HEK293T (cell line): Measurements from ENCODE around the gene NHEJ1.

Source experiments
- CTCF ChIA-PET: fragments of 350-600 bp; formaldehyde crosslinking; extraction: SDS; loops from one replicate; lab custom pipeline; 2021; ENCODE audit warnings: antibody characterized with exemption, inconsistent platforms; lab: Yijun Ruan, JAX
- POLR2A ChIA-PET: fragments of 350-600 bp; formaldehyde crosslinking; extraction: SDS; loops from one replicate; lab custom pipeline; 2020; ENCODE audit warnings: antibody characterized with exemption, inconsistent platforms; lab: Yijun Ruan, JAX
- DNase-seq: peaks from one replicate; pipeline ENCODE4 v3.0.0; 2012; ENCODE audit warnings: mixed read lengths; ENCODE audit errors: extremely low spot score
- ARNT ChIP-seq: fragments of 450-650 bp; IDR thresholded peaks from 2 replicates; pipeline ENCODE4 v1.6.1; 2017; ENCODE audit warnings: mild to moderate bottlenecking
- BHLHE40 ChIP-seq: fragments of 450-650 bp; IDR thresholded peaks from 2 replicates; pipeline ENCODE4 v1.6.1; 2016; ENCODE audit warnings: mild to moderate bottlenecking, moderate library complexity, borderline replicate concordance
- CTBP1 ChIP-seq: fragments of 450-650 bp; IDR thresholded peaks from 2 replicates; pipeline ENCODE4 v1.6.1; 2016; ENCODE audit warnings: borderline replicate concordance
- ELF4 ChIP-seq: fragments of 450-650 bp; IDR thresholded peaks from 2 replicates; pipeline ENCODE4 v1.6.1; 2017; ENCODE audit warnings: antibody characterized with exemption
- FOXA1 ChIP-seq: fragments of 450-650 bp; IDR thresholded peaks from 2 replicates; pipeline ENCODE4 v1.6.1; 2016; ENCODE audit warnings: mild to moderate bottlenecking
- FOXK2 ChIP-seq: fragments of 450-650 bp; IDR thresholded peaks from 2 replicates; pipeline ENCODE4 v1.6.1; 2016; ENCODE audit warnings: mild to moderate bottlenecking
- FOXM1 ChIP-seq: fragments of 450-650 bp; IDR thresholded peaks from 2 replicates; pipeline ENCODE4 v1.6.1; 2017; ENCODE audit warnings: mild to moderate bottlenecking, borderline replicate concordance
- HDGF ChIP-seq: fragments of 450-650 bp; IDR thresholded peaks from 2 replicates; pipeline ENCODE4 v1.6.1; 2017; ENCODE audit warnings: antibody characterized with exemption, borderline replicate concordance
- L3MBTL2 ChIP-seq: fragments of 450-650 bp; conservative IDR thresholded peaks from 2 replicates; pipeline ENCODE4 v1.6.1; 2016; ENCODE audit warnings: mild to moderate bottlenecking
- LEF1 ChIP-seq: fragments of 450-650 bp; IDR thresholded peaks from 2 replicates; pipeline ENCODE4 v1.6.1; 2017; ENCODE audit warnings: mild to moderate bottlenecking, borderline replicate concordance
- NFRKB ChIP-seq: fragments of 450-650 bp; IDR thresholded peaks from 2 replicates; pipeline ENCODE4 v1.6.1; 2016; ENCODE audit warnings: mild to moderate bottlenecking, moderate library complexity
- SP1 ChIP-seq: fragments of 450-650 bp; IDR thresholded peaks from 2 replicates; pipeline ENCODE4 v1.6.1; 2017
- SUZ12 ChIP-seq: fragments of 450-650 bp; IDR thresholded peaks from 2 replicates; pipeline ENCODE4 v1.6.1; 2016; ENCODE audit warnings: mild to moderate bottlenecking
- TARDBP ChIP-seq: fragments of 450-650 bp; IDR thresholded peaks from 2 replicates; pipeline ENCODE4 v1.6.1; 2016
- ZNF384 ChIP-seq: fragments of 450-650 bp; IDR thresholded peaks from 2 replicates; pipeline ENCODE4 v1.6.1; 2016
- TF ChIP-seq, protein P1 (sequence below): fragments of 450-650 bp; IDR thresholded peaks from 2 replicates; pipeline ENCODE4 v1.6.1; 2016

The NHEJ1 gene

DNA sequence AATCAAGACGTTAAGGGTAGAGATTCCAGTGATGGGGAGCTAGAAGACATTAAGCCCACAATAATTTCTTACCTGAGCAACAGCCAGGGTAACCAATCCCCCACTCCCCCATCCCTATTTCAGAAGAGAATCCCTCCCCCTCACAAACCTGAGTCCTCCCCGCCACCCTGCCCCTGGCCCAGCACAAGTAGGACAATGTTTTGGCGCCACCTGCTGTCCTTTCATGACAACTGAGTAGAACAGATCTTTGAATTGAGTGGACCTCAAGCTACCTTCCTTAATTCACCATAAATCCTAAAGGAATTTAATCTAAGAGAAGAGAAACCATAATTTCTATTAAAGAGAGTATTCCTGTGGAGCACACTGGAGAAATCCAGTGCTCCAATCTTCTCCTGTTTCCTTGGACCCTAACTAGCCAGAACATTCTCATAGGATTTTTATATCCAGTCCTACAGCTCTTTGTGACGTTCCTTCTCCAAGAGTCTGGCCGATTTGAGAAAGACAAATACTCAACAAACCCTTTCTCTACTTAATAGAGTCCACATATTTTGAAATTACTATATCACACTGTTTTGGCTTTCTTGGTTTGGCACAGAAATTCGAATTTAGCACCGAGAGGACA, 41.1 kb downstream of the NHEJ1 start:
- POLR2A ChIA-PET, result interaction anchor here (1.0 kb wide), 1 partner anchor 90 kb away, joined by 3 read pairs; no protein-coding TSS in a partner anchor
- TF ChIP-seq FOXM1, result no peak
- TF ChIP-seq CTBP1, result no peak
- TF ChIP-seq NFRKB, result no peak
- no peak for TF ChIP-seq SUZ12
- no peak for TF ChIP-seq BHLHE40
- no peak for TF ChIP-seq FOXA1
- no peak for TF ChIP-seq HDGF
- TF ChIP-seq ELF4, result no peak
- TF ChIP-seq, protein P1, sequence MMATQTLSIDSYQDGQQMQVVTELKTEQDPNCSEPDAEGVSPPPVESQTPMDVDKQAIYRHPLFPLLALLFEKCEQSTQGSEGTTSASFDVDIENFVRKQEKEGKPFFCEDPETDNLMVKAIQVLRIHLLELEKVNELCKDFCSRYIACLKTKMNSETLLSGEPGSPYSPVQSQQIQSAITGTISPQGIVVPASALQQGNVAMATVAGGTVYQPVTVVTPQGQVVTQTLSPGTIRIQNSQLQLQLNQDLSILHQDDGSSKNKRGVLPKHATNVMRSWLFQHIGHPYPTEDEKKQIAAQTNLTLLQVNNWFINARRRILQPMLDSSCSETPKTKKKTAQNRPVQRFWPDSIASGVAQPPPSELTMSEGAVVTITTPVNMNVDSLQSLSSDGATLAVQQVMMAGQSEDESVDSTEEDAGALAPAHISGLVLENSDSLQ, result no peak
- no peak for TF ChIP-seq LEF1
- no peak for TF ChIP-seq ZNF384
- no peak for TF ChIP-seq ARNT
- no peak for TF ChIP-seq L3MBTL2
- TF ChIP-seq TARDBP, result no peak
- TF ChIP-seq SP1, result no peak
- no peak for TF ChIP-seq FOXK2
- CTCF ChIA-PET, result interaction anchor here (0.7 to 4.1 kb wide), 16 partner anchors 8 to 111 kb away, joined by 3 to 37 read pairs (median 6); partner anchors contain the start of gene IHH
- peak; percentile 66 for DNase-seq

DNA sequence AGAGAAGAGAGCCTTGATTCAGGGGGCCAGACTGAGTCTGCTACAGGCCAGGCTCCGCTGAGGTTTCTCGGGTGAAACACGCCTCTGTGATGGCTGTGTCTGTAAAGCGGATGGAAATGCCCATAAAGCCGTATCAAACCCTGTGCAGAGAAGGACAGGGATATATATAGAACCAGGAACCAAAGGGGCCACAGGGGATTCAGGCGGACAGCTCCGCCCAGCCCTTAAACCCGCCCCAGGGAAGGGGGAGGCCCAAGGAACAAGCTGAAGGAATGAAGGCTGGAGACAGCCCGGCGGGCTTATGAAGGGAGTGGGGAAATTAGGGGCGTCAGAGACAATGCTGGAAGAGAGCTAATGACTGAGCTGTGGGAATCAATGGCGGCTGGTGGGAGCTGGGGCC, 42.1 kb downstream of the NHEJ1 start:
- CTCF ChIA-PET, result interaction anchor here (0.6 to 4.1 kb wide), 4 partner anchors 45 to 89 kb away, joined by 3 to 37 read pairs (median 16); no protein-coding TSS in a partner anchor
- DNase-seq, result no peak
- POLR2A ChIA-PET, result no interaction called here
- TF ChIP-seq FOXK2, result no peak
- no peak for TF ChIP-seq L3MBTL2
- no peak for TF ChIP-seq FOXM1
- no peak for TF ChIP-seq BHLHE40
- TF ChIP-seq, protein P1, result no peak
- TF ChIP-seq ZNF384, result no peak
- no peak for TF ChIP-seq TARDBP

DNA sequence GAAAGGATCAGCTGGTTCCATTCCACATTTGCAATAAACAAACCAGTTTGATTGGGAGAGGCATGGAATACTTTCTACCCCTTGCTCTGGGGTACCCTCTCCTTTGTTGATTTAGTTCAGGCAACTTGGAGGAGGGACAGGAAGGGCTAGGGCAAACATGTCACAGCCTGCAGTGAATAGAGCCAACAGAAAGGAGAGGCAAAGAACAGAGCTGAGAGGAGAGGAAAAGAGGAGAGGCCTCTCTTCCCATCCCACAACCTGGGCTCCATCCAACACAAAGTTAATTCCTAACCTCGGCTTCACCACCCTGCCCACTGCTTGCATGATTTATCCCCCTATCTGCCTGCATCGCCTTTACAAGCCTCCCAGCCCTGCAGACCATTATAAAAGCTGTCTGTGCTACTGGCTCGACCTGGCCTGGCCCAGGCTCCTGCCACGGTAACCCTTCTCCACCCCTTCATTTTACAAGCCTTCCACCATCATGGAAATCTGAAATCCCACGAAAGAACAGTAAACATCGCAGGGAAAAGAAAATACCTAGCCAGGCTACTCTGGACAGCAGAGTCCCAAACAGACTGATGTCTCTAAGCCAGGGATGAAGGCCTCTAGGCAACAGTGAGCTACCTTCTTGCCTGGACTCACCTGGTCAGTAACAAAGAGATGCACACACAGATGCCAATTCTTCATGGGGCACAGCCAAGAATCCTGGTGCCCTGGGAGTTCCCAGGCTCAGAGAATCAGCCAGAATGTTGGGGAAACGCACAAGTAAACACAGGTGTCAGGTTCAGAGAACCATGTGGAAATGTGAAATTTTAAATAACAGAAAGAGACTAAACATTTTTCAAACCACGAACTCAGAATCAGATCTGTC, 43.6 kb downstream of the NHEJ1 start:
- CTCF ChIA-PET, result interaction anchor here (0.7 to 4.1 kb wide), 4 partner anchors 14 to 137 kb away, joined by 3 to 37 read pairs (median 13); no protein-coding TSS in a partner anchor
- TF ChIP-seq SP1, result no peak
- POLR2A ChIA-PET, result no interaction called here
- no peak for DNase-seq

DNA sequence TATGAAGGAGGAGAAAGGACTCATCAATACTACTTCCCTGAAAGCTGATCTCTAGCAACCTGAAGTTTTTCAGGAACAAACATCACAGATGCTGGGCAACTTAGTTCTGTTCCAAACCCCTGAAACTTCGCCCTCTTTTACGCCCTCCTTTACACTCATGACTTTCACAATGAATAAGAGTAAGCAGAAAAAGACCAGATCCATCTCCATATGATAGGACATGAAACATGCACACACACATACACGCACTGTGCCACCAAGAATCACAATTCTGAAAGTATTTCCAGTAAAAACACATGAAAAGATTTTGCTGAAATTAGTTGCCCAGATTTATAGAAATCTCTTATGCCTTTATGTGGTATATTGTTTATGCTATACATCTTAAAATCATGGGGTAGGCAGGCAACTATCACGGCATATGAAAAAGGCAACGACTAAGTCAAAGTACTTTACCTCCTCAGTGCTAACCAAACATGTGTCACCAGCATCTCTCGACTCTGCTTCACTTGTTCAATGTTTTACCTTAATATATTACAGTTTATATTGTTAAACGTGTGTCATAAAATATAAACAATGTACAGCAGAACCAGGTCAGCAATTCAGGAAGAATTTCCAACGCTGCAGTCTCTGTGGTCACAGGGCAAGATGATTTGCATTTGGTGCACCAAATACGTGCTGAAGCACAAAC, 47.8 kb downstream of the NHEJ1 start:
- no peak for DNase-seq
- ChIA-PET POLR2A (no interaction called here), CTCF (interaction anchor here (1.0 to 1.4 kb wide), 2 partner anchors 9 to 55 kb away, joined by 3 read pairs; no protein-coding TSS in a partner anchor)
- TF ChIP-seq FOXM1 (no peak), NFRKB (no peak), HDGF (no peak), SUZ12 (no peak), CTBP1 (no peak), FOXK2 (no peak), BHLHE40 (no peak), LEF1 (no peak), ZNF384 (no peak), ARNT (no peak)
- TF ChIP-seq, protein P1, result no peak

DNA sequence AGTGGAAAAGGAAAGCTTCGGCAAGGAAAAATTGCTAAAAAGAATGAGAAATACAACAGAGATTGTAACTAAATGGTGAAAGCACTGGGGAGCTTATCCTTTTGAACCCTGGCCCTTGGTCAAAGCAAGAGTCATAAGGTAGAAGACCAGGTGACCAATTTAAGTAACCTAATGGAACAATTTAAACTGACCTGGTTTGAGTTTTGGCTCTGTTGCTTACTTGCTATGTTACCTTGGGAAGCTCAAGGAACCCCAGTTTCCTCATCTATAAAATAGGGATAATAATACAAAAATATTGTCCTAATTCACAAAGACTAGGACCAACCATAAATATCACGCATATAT, 48.6 kb downstream of the NHEJ1 start:
- no peak for DNase-seq
- ChIA-PET CTCF (interaction anchor here (0.7 to 1.0 kb wide), 2 partner anchors 43 to 54 kb away, joined by 3 read pairs; no protein-coding TSS in a partner anchor), POLR2A (no interaction called here)
- TF ChIP-seq SUZ12, result no peak
- no peak for TF ChIP-seq ZNF384
- no peak for TF ChIP-seq FOXK2
- TF ChIP-seq FOXM1, result no peak
- no peak for TF ChIP-seq HDGF
- TF ChIP-seq TARDBP, result no peak
- TF ChIP-seq, protein P1, result no peak
